GM21423 (cell line): Measurements from ENCODE around the gene CFB.
"Not testable (repeated sequence)": the region's sequence is repeated elsewhere in the genome, so short reads cannot be mapped to it uniquely, and the experiment has no call there.

ENCODE experiments used
- ATAC-seq: cut with Tn5 transposase; IDR thresholded peaks from one replicate; pipeline ENCODE4 v1.9.1; 2021; ENCODE audit warnings: mild to moderate bottlenecking, moderate library complexity; ENCODE audit not compliant: unreplicated experiment

The CFB gene

GRCh38 chr6:31970604-31971271 is 24.8 kb downstream of the CFB start:
- no peak for ATAC-seq

- ATAC-seq = no peak
Measured at GRCh38 chr6:31971279-31971992, 25.5 kb downstream of the CFB start.

GRCh38 chr6:31971993-31972708 is 26.3 kb downstream of the CFB start, which contains the start of gene DXO:
DXO (minus strand) TSS chr6:31972138; CDS start chr6:31971675, 463 bp downstream.
- peak; percentile 82 for ATAC-seq

- ATAC-seq = no peak
Measured at GRCh38 chr6:31972709-31973350, 26.9 kb downstream of the CFB start.

GRCh38 chr6:31976065-31976464 is 30.2 kb downstream of the CFB start:
- not testable (repeated sequence) for ATAC-seq

- no peak for ATAC-seq
Measured at GRCh38 chr6:31977816-31978431, 32.0 kb downstream of the CFB start.

- ATAC-seq = no peak
Measured at GRCh38 chr6:31978831-31979230, 32.9 kb downstream of the CFB start.

- no peak for ATAC-seq
Measured at GRCh38 chr6:31979238-31979898, 33.5 kb downstream of the CFB start.

- ATAC-seq = not testable (repeated sequence)
Measured at GRCh38 chr6:31980195-31980876, 34.4 kb downstream of the CFB start.

- ATAC-seq = not testable (repeated sequence)
Measured at GRCh38 chr6:31980998-31981397, 35.1 kb downstream of the CFB start.

- not testable (repeated sequence) for ATAC-seq
Measured at GRCh38 chr6:31981744-31982143, 35.8 kb downstream of the CFB start, which contains the start of gene C4A. C4A (plus strand) TSS chr6:31982057; CDS start chr6:31982108, 51 bp downstream.

- ATAC-seq = not testable (repeated sequence)
Measured at GRCh38 chr6:31989363-31989762, 43.5 kb downstream of the CFB start.

GRCh38 chr6:31994421-31994820 is 48.5 kb downstream of the CFB start:
- not testable (repeated sequence) for ATAC-seq

GRCh38 chr6:31996385-31996784 is 50.5 kb downstream of the CFB start:
- ATAC-seq = not testable (repeated sequence)
